GM12865 (cell line): ENCODE measurements around the gene BPIFB4.

Experiments
- DNase-seq: peaks from one replicate; pipeline ENCODE4 v3.0.0; 2010; ENCODE audit warnings: low read depth
- H3K4me3 ChIP-seq: 2 replicates; pipeline ENCODE4 v1.5.1; 2011; ENCODE audit warnings: mild to moderate bottlenecking, low read depth, low read length, control low read depth
- TF ChIP-seq, protein P1 (sequence below): IDR thresholded peaks from 2 replicates; pipeline ENCODE4 v1.5.1; 2011; ENCODE audit warnings: low read length, control low read depth, low read depth, inconsistent platforms; ENCODE audit not compliant: insufficient read depth; ENCODE audit errors: missing control alignments

The BPIFB4 gene

GRCh38 chr20:33068251-33068939 lies 11.0 kb upstream of the BPIFB4 start:
- TF ChIP-seq, protein P1, sequence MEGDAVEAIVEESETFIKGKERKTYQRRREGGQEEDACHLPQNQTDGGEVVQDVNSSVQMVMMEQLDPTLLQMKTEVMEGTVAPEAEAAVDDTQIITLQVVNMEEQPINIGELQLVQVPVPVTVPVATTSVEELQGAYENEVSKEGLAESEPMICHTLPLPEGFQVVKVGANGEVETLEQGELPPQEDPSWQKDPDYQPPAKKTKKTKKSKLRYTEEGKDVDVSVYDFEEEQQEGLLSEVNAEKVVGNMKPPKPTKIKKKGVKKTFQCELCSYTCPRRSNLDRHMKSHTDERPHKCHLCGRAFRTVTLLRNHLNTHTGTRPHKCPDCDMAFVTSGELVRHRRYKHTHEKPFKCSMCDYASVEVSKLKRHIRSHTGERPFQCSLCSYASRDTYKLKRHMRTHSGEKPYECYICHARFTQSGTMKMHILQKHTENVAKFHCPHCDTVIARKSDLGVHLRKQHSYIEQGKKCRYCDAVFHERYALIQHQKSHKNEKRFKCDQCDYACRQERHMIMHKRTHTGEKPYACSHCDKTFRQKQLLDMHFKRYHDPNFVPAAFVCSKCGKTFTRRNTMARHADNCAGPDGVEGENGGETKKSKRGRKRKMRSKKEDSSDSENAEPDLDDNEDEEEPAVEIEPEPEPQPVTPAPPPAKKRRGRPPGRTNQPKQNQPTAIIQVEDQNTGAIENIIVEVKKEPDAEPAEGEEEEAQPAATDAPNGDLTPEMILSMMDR = no peak
- DNase-seq = no peak
- no peak overlapping the region for H3K4me3 ChIP-seq

GRCh38 chr20:33069673-33070072 lies 9.8 kb upstream of the BPIFB4 start:
- TF ChIP-seq, protein P1 = no peak
- H3K4me3 ChIP-seq = no peak overlapping the region
- no peak for DNase-seq

DNA sequence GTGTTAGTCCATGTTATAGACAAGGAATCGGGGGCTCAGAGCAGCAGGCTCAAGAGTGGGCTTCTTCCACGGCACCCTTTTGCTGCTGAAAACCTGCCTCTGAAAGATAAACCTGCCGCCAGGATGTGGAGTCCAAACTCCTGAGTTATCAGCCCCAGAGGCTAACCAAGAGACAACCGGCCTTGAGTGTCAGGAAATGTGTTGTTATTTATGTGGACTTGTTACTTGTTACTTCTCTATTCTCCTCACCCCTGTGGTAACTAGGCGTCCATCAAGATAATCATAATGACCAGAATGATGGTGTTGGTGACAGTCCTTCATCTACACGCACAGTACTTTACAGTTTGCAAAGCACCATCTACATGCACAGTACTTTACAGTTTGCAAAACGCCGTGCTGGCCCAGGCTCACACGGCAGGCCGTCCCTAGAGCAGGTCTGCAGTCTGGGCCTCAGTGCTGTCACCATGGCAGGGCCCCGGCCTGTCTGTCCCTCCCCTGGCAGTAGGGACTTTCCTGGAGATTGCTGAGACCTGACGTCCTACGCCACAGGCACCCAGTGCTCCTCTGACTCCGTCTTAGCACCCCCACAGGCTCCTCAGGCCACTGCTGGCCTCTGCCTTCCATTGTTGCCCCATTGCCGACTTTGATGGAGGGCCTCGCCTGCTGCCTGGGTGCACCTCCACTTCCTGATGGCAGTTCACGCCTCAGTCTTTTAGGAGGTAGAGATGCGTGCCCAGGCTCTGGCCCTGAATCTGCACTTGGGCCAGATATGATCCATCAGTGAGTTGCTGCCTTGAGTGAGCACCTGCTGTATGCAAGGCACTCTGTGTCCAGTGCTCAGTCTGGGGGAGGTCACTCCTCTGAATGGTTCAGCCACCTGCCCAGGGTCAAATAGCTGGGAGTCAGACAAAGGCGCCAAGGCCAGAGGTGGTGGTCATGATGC lies 9.1 kb upstream of the BPIFB4 start:
- DNase-seq = no peak
- TF ChIP-seq, protein P1 = no peak
- no peak overlapping the region for H3K4me3 ChIP-seq

DNA sequence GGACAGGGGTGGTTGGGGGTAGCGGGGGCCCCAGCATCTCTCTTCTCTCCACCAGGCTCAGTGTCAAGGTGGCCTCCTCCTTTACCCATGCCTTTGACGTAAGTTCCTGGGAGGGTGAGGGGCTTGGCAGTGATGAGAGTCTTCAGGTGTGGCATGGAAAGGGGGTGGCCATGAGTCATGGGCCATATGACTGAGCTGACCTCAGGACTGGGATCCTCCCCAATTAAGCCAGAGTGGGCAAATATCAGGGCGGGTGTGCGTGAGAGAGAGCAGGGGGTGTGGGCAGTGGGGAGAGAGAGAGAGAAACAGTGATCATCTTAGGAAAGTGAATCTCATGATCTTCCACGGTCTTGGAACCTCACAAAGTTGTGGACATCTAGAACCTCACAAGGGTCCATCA lies 8.2 kb upstream of the BPIFB4 start:
- H3K4me3 ChIP-seq = no peak overlapping the region
- no peak for DNase-seq
- TF ChIP-seq, protein P1 = no peak

DNA sequence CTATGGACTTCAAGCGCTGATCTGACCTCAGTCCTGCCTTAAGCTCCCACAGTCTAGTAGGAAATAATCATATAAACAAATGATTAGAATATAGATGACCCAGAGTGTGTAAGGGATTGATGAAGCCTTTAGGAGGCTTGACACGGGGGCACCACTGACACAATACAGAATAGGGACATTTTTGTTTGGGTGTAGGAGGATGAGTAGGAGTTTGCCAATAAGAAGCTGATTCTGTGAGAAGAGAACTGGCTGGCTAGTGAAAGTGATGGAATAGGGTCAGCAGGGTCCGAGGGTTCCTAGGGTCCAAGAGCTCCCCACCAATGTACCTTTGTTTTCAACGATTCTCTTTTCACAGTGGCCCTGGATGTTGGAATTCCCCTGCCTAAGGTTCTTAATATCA lies 7.1 kb upstream of the BPIFB4 start:
- DNase-seq = no peak
- H3K4me3 ChIP-seq = no peak overlapping the region
- TF ChIP-seq, protein P1 = no peak

- no peak for DNase-seq
- TF ChIP-seq, protein P1 = no peak
- no peak overlapping the region for H3K4me3 ChIP-seq
Measured at GRCh38 chr20:33072813-33073212, 6.6 kb upstream of the BPIFB4 start.

GRCh38 chr20:33074675-33075074 lies 4.8 kb upstream of the BPIFB4 start:
- no peak overlapping the region for H3K4me3 ChIP-seq
- TF ChIP-seq, protein P1 = no peak
- DNase-seq = no peak
